Prostate gland (tissue), 2 donors: ENCODE results near the gene CHST6. TPM values are rescaled to one million over a fixed set of nuclear protein-coding genes. Genes with fewer than 3 reads are reported as not detected.
"Not testable (repeated sequence)": the region's sequence is repeated elsewhere in the genome, so short reads cannot be mapped to it uniquely, and the experiment has no call there.

Experiments
- DNase-seq: peaks from one replicate; pipeline ENCODE4 v3.0.0-alpha.2; 2019; ENCODE audit warnings: low spot score
- H3K27ac ChIP-seq, 2 donors: fragments of 200-600 bp; sonication (generic); 2 replicates each; pipeline ENCODE4 v1.5.1; 2017 to 2019
- H3K27me3 ChIP-seq: fragments of 200-600 bp; sonication (generic); replicated peaks from 2 replicates; pipeline ENCODE4 v1.5.1; 2019; ENCODE audit not compliant: insufficient read depth
- H3K36me3 ChIP-seq, 2 donors: fragments of 200-600 bp; sonication (generic); 1 replicate in 1 of 2; 2 replicates in 1 of 2; pipeline versions ENCODE4 v1.5.1 to v1.8.1; 2017 to 2019
- H3K4me1 ChIP-seq: fragments of 200-600 bp; sonication (generic); replicated peaks from 2 replicates; pipeline ENCODE4 v1.5.1; 2019
- H3K4me3 ChIP-seq, 2 donors: fragments of 200-600 bp; sonication (generic); 2 replicates each; pipeline ENCODE4 v1.5.1; 2017 to 2019
- H3K9me3 ChIP-seq: fragments of 200-600 bp; sonication (generic); 2 replicates; pipeline ENCODE4 v1.5.1; 2017
- CTCF ChIP-seq, 4 experiments: fragments of 200-600 bp in 2 of 4; fragments of 450-650 bp in 2 of 4; sonication (generic) in 2 of 4; IDR thresholded peaks; 1 replicate in 3 of 4; 2 replicates in 1 of 4; pipeline ENCODE4 v1.5.1; 2016 to 2019; ENCODE audit warnings: antibody characterized with exemption in 4 of 4, mild to moderate bottlenecking in 2 of 4, moderate library complexity in 2 of 4
- POLR2A ChIP-seq: fragments of 450-650 bp; IDR thresholded peaks from one replicate; pipeline ENCODE4 v1.6.1; 2016; ENCODE audit warnings: antibody characterized with exemption, mild to moderate bottlenecking
- POLR2AphosphoS5 ChIP-seq: sonication (generic); formaldehyde crosslinking; IDR thresholded peaks from one replicate; pipeline ENCODE4 v1.6.1; 2017; ENCODE audit warnings: antibody characterized with exemption
- WGBS: methylation state at CpG from one replicate; pipeline ENCODE4 v1.1.5; 2018; 5-methylcytosine and 5-hydroxymethylcytosine counted together
- intact Hi-C: fragments of 100-400 bp; cut with DNase I; formaldehyde crosslinking; loops from one replicate; pipeline ENCODE4 v1.14.2; 2022
- total RNA-seq, 2 donors: library from RNA; depleted of rRNA; stranded (reverse); fragments of >200 nt; gene quantifications; one replicate each; pipeline ENCODE4 v1.1.0, GENCODE V29; 2016

CHST6 gene
- total RNA-seq, 2 donors from 2014 or later: 0.23 to 9.5 TPM

- Histone ChIP-seq H3K4me1 (no peaks in the 10 kb centered on the region), H3K27me3 (no peaks in the 10 kb centered on the region), H3K36me3 (no peaks in the 10 kb centered on the region), H3K9me3 (no peaks in the 10 kb centered on the region), H3K27ac (no peak overlapping the region), H3K4me3 (no peak overlapping the region)
- TF ChIP-seq CTCF (IDR thresholded peaks at IDR 0.05) (no peak), POLR2A (no peak), POLR2AphosphoS5 (no peak)
- no peak for DNase-seq
- WGBS: 96% methylated on average over 4 of the region's 4 CpGs
- intact Hi-C loops: no loop called here
These were observed 35.5 kb downstream of the CHST6 start for GRCh38 chr16:75459691-75460090.

GRCh38 chr16:75458439-75458838 lies 36.8 kb downstream of the CHST6 start:
- Histone ChIP-seq H3K4me1 (no peaks in the 10 kb centered on the region), H3K4me3 (no peak overlapping the region), H3K27ac (no peak overlapping the region), H3K9me3 (no peaks in the 10 kb centered on the region), H3K36me3 (no peaks in the 10 kb centered on the region), H3K27me3 (no peaks in the 10 kb centered on the region)
- DNase-seq: no peak
- intact Hi-C loops: no loop called here
- no peak for TF ChIP-seq POLR2AphosphoS5
- TF ChIP-seq POLR2A: no peak
- no peak for TF ChIP-seq CTCF (IDR thresholded peaks at IDR 0.05)
- WGBS: 84% methylated on average over 2 of the region's 2 CpGs

GRCh38 chr16:75458029-75458428 lies 37.2 kb downstream of the CHST6 start:
- no peaks in the 10 kb centered on the region for H3K36me3 ChIP-seq
- no peak overlapping the region for H3K27ac ChIP-seq
- no peak for TF ChIP-seq POLR2A
- TF ChIP-seq CTCF (IDR thresholded peaks at IDR 0.05): no peak
- no peak for TF ChIP-seq POLR2AphosphoS5
- no peak for DNase-seq
- H3K4me1 ChIP-seq: no peaks in the 10 kb centered on the region
- H3K9me3 ChIP-seq: no peaks in the 10 kb centered on the region
- H3K27me3 ChIP-seq: no peaks in the 10 kb centered on the region
- intact Hi-C loops: no loop called here
- no peak overlapping the region for H3K4me3 ChIP-seq
- 50% methylated on average over 4 of the region's 4 CpGs for WGBS

DNA sequence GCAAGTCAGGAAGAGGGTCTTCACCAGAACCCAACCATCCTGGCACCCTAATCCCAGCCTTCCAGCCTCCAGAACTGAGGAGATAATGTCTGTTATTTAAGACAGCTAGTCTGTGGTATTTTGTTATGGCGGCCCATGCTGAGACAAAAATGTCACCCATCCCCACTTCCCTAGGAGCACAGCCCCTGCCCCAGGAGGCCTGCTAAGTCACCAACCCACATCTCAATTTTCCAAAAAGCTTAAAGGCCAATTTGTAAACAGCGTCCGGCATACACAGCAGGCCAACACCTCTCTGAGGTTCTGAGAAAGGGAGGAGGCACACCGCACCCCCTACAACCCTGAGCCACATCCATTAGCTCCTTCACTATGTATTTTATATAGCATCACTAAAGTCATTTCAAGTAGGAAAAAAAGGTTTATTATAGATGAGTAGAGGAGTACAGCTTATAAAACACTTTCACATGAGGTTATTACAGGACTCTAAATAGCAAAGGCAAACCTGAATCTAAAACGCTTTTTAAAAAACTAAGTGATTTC lies 37.7 kb downstream of the CHST6 start:
- Histone ChIP-seq H3K4me3 (no peak overlapping the region), H3K36me3 (no peaks in the 10 kb centered on the region), H3K27me3 (no peaks in the 10 kb centered on the region), H3K27ac (no peak overlapping the region), H3K4me1 (no peaks in the 10 kb centered on the region), H3K9me3 (no peaks in the 10 kb centered on the region)
- intact Hi-C loops: no loop called here
- WGBS: 81% methylated on average over 5 of the region's 5 CpGs
- TF ChIP-seq POLR2A (no peak), POLR2AphosphoS5 (no peak), CTCF (IDR thresholded peaks at IDR 0.05) (no peak)
- no peak for DNase-seq

GRCh38 chr16:75456971-75457370 lies 38.3 kb downstream of the CHST6 start:
- 74% methylated on average over 1 of the region's 1 CpG for WGBS

DNA sequence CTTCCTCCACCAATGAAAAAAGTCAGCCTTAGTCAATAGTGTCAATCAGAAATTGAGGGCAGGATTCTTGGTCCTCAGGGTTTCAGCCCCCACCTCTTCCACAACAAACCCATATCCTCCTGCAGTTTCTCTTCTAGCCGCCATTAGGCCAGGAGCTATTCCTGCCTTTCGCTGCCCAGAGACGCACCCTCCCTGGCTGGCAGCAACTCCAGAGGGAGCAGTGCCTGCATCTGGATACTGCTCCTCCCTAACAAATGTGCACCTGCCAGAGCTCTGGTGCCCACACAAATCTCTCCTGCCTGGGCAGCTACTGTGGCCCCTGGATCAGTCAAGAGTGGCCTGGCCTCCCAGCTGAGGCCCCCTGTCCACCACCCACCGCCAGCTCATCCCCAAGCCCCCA lies 38.8 kb downstream of the CHST6 start:
- intact Hi-C loops, H3K27ac ChIP-seq, H3K36me3 ChIP-seq, DNase-seq, H3K4me1 ChIP-seq, H3K9me3 ChIP-seq, H3K4me3 ChIP-seq, H3K27me3 ChIP-seq: not testable (repeated sequence)
- WGBS: 91% methylated on average over 4 of the region's 4 CpGs

More at GRCh38 chr16:75456971-75457370, 38.3 kb downstream of the CHST6 start:
- Histone ChIP-seq H3K4me3 (no peak overlapping the region), H3K4me1 (no peaks in the 10 kb centered on the region), H3K27me3 (no peaks in the 10 kb centered on the region), H3K27ac (no peak overlapping the region), H3K9me3 (no peaks in the 10 kb centered on the region), H3K36me3 (no peaks in the 10 kb centered on the region)
- no peak for TF ChIP-seq POLR2A
- TF ChIP-seq POLR2AphosphoS5: no peak
- no peak for TF ChIP-seq CTCF (IDR thresholded peaks at IDR 0.05)
- intact Hi-C loops: no loop called here
- no peak for DNase-seq
